ENCODE measurements around the gene TNNC2.
"Not testable (repeated sequence)": the region's sequence is repeated elsewhere in the genome, so short reads cannot be mapped to it uniquely, and the experiment has no call there.

TNNC2 gene

GRCh38 chr20:45827030-45827652, at the start of gene TNNC2:
TSS of gene TNNC2 (minus strand) at chr20:45827312. CDS start at chr20:45827248, 64 bp downstream.
- no peak for DNase-seq

- no peak for DNase-seq
These were observed 47.5 kb upstream of the TNNC2 start for GRCh38 chr20:45874576-45874975.

- DNase-seq = not testable (repeated sequence)
These were observed 47.0 kb upstream of the TNNC2 start for GRCh38 chr20:45874104-45874481.

- DNase-seq = no peak
These were observed 46.4 kb upstream of the TNNC2 start for GRCh38 chr20:45873409-45874103.

- DNase-seq = no peak
These were observed 45.5 kb upstream of the TNNC2 start for GRCh38 chr20:45872626-45873025.

- peak; percentile 77 for DNase-seq
These were observed 40.7 kb upstream of the TNNC2 start for GRCh38 chr20:45867819-45868176.

- DNase-seq = no peak
These were observed 40.2 kb upstream of the TNNC2 start for GRCh38 chr20:45867136-45867818.

- no peak for DNase-seq
These were observed 39.3 kb upstream of the TNNC2 start for GRCh38 chr20:45866454-45866853.

GRCh38 chr20:45863543-45864470, 36.7 kb upstream of the TNNC2 start:
- no peak for DNase-seq

- DNase-seq = no peak
These were observed 34.3 kb upstream of the TNNC2 start for GRCh38 chr20:45861221-45862075.

GRCh38 chr20:45860560-45861220, 33.6 kb upstream of the TNNC2 start:
- no peak for DNase-seq

- DNase-seq = no peak
These were observed 32.8 kb upstream of the TNNC2 start for GRCh38 chr20:45859916-45860315.

- DNase-seq = no peak
These were observed 30.7 kb upstream of the TNNC2 start for GRCh38 chr20:45857882-45858216.

GRCh38 chr20:45857114-45857881, 30.2 kb upstream of the TNNC2 start, which contains the start of the genes ACOT8 and ZSWIM3:
TSS of gene ACOT8 (minus strand) at chr20:45857392. CDS start at chr20:45857315, 77 bp downstream.
TSS of gene ZSWIM3 (plus strand) at chr20:45857614. CDS start at chr20:45857826, 212 bp downstream.
- peak; percentile 100 for DNase-seq

GRCh38 chr20:45853484-45853883, 26.4 kb upstream of the TNNC2 start:
- no peak for DNase-seq

- DNase-seq = no peak
These were observed 25.2 kb upstream of the TNNC2 start for GRCh38 chr20:45852326-45852725.

- DNase-seq = no peak
These were observed 24.4 kb upstream of the TNNC2 start for GRCh38 chr20:45851501-45851900.

- DNase-seq = no peak
These were observed 23.8 kb upstream of the TNNC2 start for GRCh38 chr20:45850926-45851325.

- no peak for DNase-seq
These were observed 23.1 kb upstream of the TNNC2 start for GRCh38 chr20:45850238-45850637.

GRCh38 chr20:45848969-45849582, 22.0 kb upstream of the TNNC2 start:
- no peak for DNase-seq

All from kidney glomerular epithelial cell (primary cell).